H9 (cell line): ENCODE measurements around the gene DOHH. TPM values are rescaled to one million over a fixed set of nuclear protein-coding genes. Genes with fewer than 3 reads are reported as not detected.

Experiments used
- DNase-seq: peaks from one replicate; pipeline ENCODE4 v3.0.0-alpha.2; 2017
- H2AFZ ChIP-seq: one replicate; pipeline ENCODE4 v1.6.1; 2013; ENCODE audit warnings: mild to moderate bottlenecking, low read length, control low read depth, moderate library complexity
- H2AK5ac ChIP-seq: 2 replicates; pipeline ENCODE4 v1.6.1; 2013; ENCODE audit warnings: low read length, control low read depth, mixed read lengths; ENCODE audit not compliant: insufficient read length
- H2BK120ac ChIP-seq: one replicate; pipeline ENCODE4 v1.6.1; 2013; ENCODE audit warnings: low read depth, mild to moderate bottlenecking, low read length, control low read depth, inconsistent platforms; ENCODE audit not compliant: poor library complexity, severe bottlenecking
- H2BK12ac ChIP-seq: 2 replicates; pipeline ENCODE4 v1.6.1; 2013; ENCODE audit warnings: low read length, control low read depth, mixed read lengths, low read depth; ENCODE audit not compliant: insufficient read length
- H2BK15ac ChIP-seq: 2 replicates; pipeline ENCODE4 v1.6.1; 2013; ENCODE audit warnings: low read depth, low read length, control low read depth
- H2BK20ac ChIP-seq: one replicate; pipeline ENCODE4 v1.6.1; 2013; ENCODE audit warnings: low read depth, mild to moderate bottlenecking, low read length, control low read depth, inconsistent platforms; ENCODE audit not compliant: poor library complexity, severe bottlenecking
- H2BK5ac ChIP-seq: 2 replicates; pipeline ENCODE4 v1.6.1; 2013; ENCODE audit warnings: low read length, control low read depth, mixed read lengths; ENCODE audit not compliant: insufficient read length
- H3K14ac ChIP-seq: 2 replicates; pipeline ENCODE4 v1.6.1; 2013; ENCODE audit warnings: low read length, control low read depth; ENCODE audit not compliant: insufficient read depth
- H3K18ac ChIP-seq: 2 replicates; pipeline ENCODE4 v1.6.1; 2013; ENCODE audit warnings: low read depth, mild to moderate bottlenecking, mixed read lengths, low read length, control low read depth; ENCODE audit not compliant: insufficient read length
- H3K23ac ChIP-seq: 2 replicates; pipeline ENCODE4 v1.6.1; 2013; ENCODE audit warnings: low read length, control low read depth, mixed read lengths, low read depth; ENCODE audit not compliant: insufficient read length
- H3K23me2 ChIP-seq: 2 replicates; pipeline ENCODE4 v1.6.1; 2013; ENCODE audit warnings: low read depth, mild to moderate bottlenecking, mixed read lengths, low read length, control low read depth; ENCODE audit not compliant: insufficient read length, poor library complexity, severe bottlenecking
- H3K27ac ChIP-seq: 2 replicates; pipeline ENCODE4 v1.5.1; 2013; ENCODE audit warnings: low read length, control low read depth, mixed read lengths, low read depth; ENCODE audit not compliant: insufficient read length
- H3K27me3 ChIP-seq: 2 replicates; pipeline ENCODE4 v1.6.1; 2013; ENCODE audit warnings: low read length, control low read depth, inconsistent platforms; ENCODE audit not compliant: insufficient read depth
- H3K4ac ChIP-seq: 2 replicates; pipeline ENCODE4 v1.6.1; 2013; ENCODE audit warnings: low read depth, mild to moderate bottlenecking, control low read depth, inconsistent platforms, low read length, moderate library complexity
- H3K4me1 ChIP-seq: 2 replicates; pipeline ENCODE4 v1.6.1; 2013; ENCODE audit warnings: low read length, control low read depth, inconsistent platforms; ENCODE audit not compliant: insufficient read depth
- H3K4me2 ChIP-seq: 2 replicates; pipeline ENCODE4 v1.6.1; 2013; ENCODE audit warnings: low read length, control low read depth, mixed read lengths; ENCODE audit not compliant: insufficient read length, insufficient read depth
- H3K56ac ChIP-seq: 2 replicates; pipeline ENCODE4 v1.6.1; 2013; ENCODE audit warnings: low read depth, mild to moderate bottlenecking, mixed read lengths, low read length, control low read depth; ENCODE audit not compliant: insufficient read length
- H3K79me1 ChIP-seq: 2 replicates; pipeline ENCODE4 v1.6.1; 2013; ENCODE audit warnings: low read depth, mild to moderate bottlenecking, moderate library complexity, low read length, control low read depth, inconsistent platforms; ENCODE audit not compliant: insufficient read depth, poor library complexity, severe bottlenecking
- H3K79me2 ChIP-seq: 2 replicates; pipeline ENCODE4 v1.6.1; 2013; ENCODE audit warnings: low read length, control low read depth, inconsistent platforms; ENCODE audit not compliant: insufficient read depth
- H3K9ac ChIP-seq: 2 replicates; pipeline ENCODE4 v1.6.1; 2013; ENCODE audit warnings: low read length, control low read depth, mixed read lengths; ENCODE audit not compliant: insufficient read length; ENCODE audit errors: extremely low read depth
- H3K9me3 ChIP-seq: one replicate; pipeline ENCODE4 v1.6.1; 2013; ENCODE audit warnings: low read depth, low read length, inconsistent platforms; ENCODE audit not compliant: control insufficient read depth
- H3T11ph ChIP-seq: one replicate; pipeline ENCODE4 v1.6.1; 2013; ENCODE audit warnings: mild to moderate bottlenecking, low read length, control low read depth, inconsistent platforms
- H4K20me1 ChIP-seq: one replicate; pipeline ENCODE4 v1.6.1; 2013; ENCODE audit not compliant: control insufficient read depth, insufficient read length, insufficient read depth
- H4K5ac ChIP-seq: 2 replicates; pipeline ENCODE4 v1.6.1; 2013; ENCODE audit warnings: low read depth, mild to moderate bottlenecking, mixed read lengths, low read length, control low read depth; ENCODE audit not compliant: insufficient read length
- H4K8ac ChIP-seq: replicated peaks from 2 replicates; pipeline ENCODE4 v1.6.1; 2013; ENCODE audit warnings: low read length, control low read depth, mixed read lengths, low read depth; ENCODE audit not compliant: insufficient read length
- H4K91ac ChIP-seq: 2 replicates; pipeline ENCODE4 v1.6.1; 2013; ENCODE audit warnings: low read depth, mild to moderate bottlenecking, moderate library complexity, mixed read lengths, low read length, control low read depth; ENCODE audit not compliant: insufficient read length
- H3K27ac Mint-ChIP-seq, 3 experiments: 2 replicates in 2 of 3; 3 replicates in 1 of 3; pipeline ENCODE4 v1.8.0; 2020 to 2021; ENCODE audit warnings: mixed read lengths in 3 of 3, mild to moderate bottlenecking in 1 of 3, moderate library complexity in 1 of 3
- H3K27me3 Mint-ChIP-seq: 2 replicates; pipeline ENCODE4 v1.8.0; 2021; ENCODE audit warnings: low read depth, mild to moderate bottlenecking, moderate library complexity, mixed read lengths
- H3K36me3 Mint-ChIP-seq, 3 experiments: 2 replicates in 2 of 3; 3 replicates in 1 of 3; pipeline ENCODE4 v1.8.0; 2020 to 2021; ENCODE audit warnings: low read depth in 3 of 3, mixed read lengths in 3 of 3; ENCODE audit not compliant: insufficient read depth in 1 of 3
- H3K4me1 Mint-ChIP-seq, 2 experiments: 2 replicates each; pipeline ENCODE4 v1.8.0; 2020; ENCODE audit warnings: mixed read lengths in 2 of 2
- H3K4me3 Mint-ChIP-seq, 2 experiments: 2 replicates in 1 of 2; 3 replicates in 1 of 2; pipeline ENCODE4 v1.8.0; 2020 to 2021; ENCODE audit warnings: mild to moderate bottlenecking in 2 of 2, mixed read lengths in 2 of 2, moderate library complexity in 1 of 2
- H3K9me3 Mint-ChIP-seq, 2 experiments: 2 replicates in 1 of 2; 3 replicates in 1 of 2; pipeline ENCODE4 v1.8.0; 2020; ENCODE audit warnings: mild to moderate bottlenecking in 2 of 2, mixed read lengths in 2 of 2, moderate library complexity in 1 of 2
- WGBS: extraction: QIAGEN DNeasy Blood & Tissue Kit; methylation state at CpG from one replicate; pipeline ENCODE4 v1.1.7; 2013; ENCODE audit warnings: missing lambda C conversion rate, low lambda C conversion rate, mixed read lengths; ENCODE audit not compliant: insufficient read length; ENCODE audit errors: extremely low coverage; 5-methylcytosine and 5-hydroxymethylcytosine counted together
- total RNA-seq: library from RNA; stranded (reverse); gene quantifications from 2 replicates; pipeline ENCODE4 v1.2.1, GENCODE V29; 2021
- TF ChIP-seq, protein P1 (sequence below): fragments of 200-600 bp; sonication (generic); conservative IDR thresholded peaks from 3 replicates; pipeline ENCODE4 v1.8.0; 2021; ENCODE audit warnings: antibody characterized with exemption, mild to moderate bottlenecking

The DOHH gene
- total RNA-seq, 1 experiment from 2014 or later = 16.5 TPM

DNA sequence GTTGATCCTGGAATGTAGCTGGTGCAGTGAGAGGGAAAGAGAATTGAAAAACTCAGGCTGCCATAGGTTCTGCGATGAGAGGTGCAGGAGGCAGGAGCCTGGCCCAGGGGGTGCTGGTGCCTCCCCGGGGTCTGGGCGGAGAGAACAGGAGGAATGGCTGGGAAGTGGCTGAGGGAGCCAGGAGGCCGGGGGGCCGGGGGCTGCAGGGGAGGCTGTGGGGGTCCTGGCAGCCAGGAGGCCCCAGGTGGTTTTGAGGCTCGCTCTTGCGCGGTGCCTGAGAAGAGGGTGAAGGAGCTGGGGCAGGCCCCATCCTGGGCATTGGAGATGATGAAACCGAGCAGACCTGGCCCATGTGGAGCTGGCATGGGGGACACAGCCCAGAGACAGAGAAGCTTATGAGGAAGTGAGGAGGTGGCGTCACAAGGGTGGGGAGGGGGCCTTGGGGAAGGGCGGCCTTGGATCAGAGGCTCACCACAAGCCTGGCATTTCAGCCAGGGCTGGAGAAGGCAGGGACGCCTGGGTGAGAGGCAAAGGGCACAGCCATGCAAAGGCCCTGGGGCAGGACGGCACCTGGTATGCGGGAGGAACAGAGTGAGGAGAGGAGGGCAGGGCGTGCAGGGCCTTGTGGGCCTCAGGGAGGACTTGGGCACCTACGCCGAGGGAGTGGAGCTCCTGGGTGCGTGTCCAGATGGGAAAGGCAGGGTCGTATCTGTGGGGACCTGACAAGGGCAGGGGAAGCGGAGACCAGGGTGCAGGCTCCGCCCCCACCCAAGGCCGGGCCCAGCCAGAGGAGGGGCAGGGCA, 37.2 kb upstream of the DOHH start:
- no peak overlapping the region for H3K4me2 ChIP-seq
- Mint-ChIP-seq H3K27ac (0 out of 7 replicates have a peak overlapping the region, but pooled peaks of 1 of the 3 experiments have one; percentile 64), H3K27me3 (no peaks in the 10 kb centered on the region; the same call in 1 of the 2 replicates), H3K36me3 (peaks cover 13 to 47% (median 45%) of the 10 kb centered on the region in 3 experiments; a peak in 6 of 7 replicates), H3K4me1 (peaks cover 6 to 14% of the 10 kb centered on the region in 2 experiments; a peak in 3 of 4 replicates), H3K9me3 (no peaks in the 10 kb centered on the region), H3K4me3 (no peak overlapping the region)
- H4K91ac ChIP-seq = no peak overlapping the region
- no peak overlapping the region for H2BK120ac ChIP-seq
- TF ChIP-seq, protein P1, sequence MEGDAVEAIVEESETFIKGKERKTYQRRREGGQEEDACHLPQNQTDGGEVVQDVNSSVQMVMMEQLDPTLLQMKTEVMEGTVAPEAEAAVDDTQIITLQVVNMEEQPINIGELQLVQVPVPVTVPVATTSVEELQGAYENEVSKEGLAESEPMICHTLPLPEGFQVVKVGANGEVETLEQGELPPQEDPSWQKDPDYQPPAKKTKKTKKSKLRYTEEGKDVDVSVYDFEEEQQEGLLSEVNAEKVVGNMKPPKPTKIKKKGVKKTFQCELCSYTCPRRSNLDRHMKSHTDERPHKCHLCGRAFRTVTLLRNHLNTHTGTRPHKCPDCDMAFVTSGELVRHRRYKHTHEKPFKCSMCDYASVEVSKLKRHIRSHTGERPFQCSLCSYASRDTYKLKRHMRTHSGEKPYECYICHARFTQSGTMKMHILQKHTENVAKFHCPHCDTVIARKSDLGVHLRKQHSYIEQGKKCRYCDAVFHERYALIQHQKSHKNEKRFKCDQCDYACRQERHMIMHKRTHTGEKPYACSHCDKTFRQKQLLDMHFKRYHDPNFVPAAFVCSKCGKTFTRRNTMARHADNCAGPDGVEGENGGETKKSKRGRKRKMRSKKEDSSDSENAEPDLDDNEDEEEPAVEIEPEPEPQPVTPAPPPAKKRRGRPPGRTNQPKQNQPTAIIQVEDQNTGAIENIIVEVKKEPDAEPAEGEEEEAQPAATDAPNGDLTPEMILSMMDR = no peak
- no peak overlapping the region for H4K5ac ChIP-seq
- no peak overlapping the region for H2BK5ac ChIP-seq
- WGBS = no CpG with 5 or more reads among the region's 22 CpGs
- no peaks in the 10 kb centered on the region for H3K9me3 ChIP-seq
- H3K56ac ChIP-seq = no peak overlapping the region
- no peak overlapping the region for H3K23ac ChIP-seq
- H2AFZ ChIP-seq = no peak overlapping the region
- H3K27me3 ChIP-seq = no peaks in the 10 kb centered on the region
- H4K20me1 ChIP-seq = no peaks in the 10 kb centered on the region
- H3K79me2 ChIP-seq = no peaks in the 10 kb centered on the region
- no peaks in the 10 kb centered on the region for H3K4me1 ChIP-seq
- H3K9ac ChIP-seq = no peak overlapping the region
- no peaks in the 10 kb centered on the region for H3K23me2 ChIP-seq
- H3K18ac ChIP-seq = no peak overlapping the region
- H3K4ac ChIP-seq = no peak overlapping the region
- no peaks in the 10 kb centered on the region for H3K79me1 ChIP-seq
- no peak overlapping the region for H3K14ac ChIP-seq
- no peak overlapping the region for H2AK5ac ChIP-seq
- H2BK15ac ChIP-seq = no peak overlapping the region
- no peak for DNase-seq
- H4K8ac ChIP-seq = no peak overlapping the region
- no peak overlapping the region for H3T11ph ChIP-seq
- no peak overlapping the region for H3K27ac ChIP-seq
- no peak overlapping the region for H2BK12ac ChIP-seq
- H2BK20ac ChIP-seq = no peak overlapping the region
